A549 treated with AZD9567 at 1 μM for 4 hours (cell line): ENCODE data around the gene RBM26. TPM values are rescaled to one million over a fixed set of nuclear protein-coding genes. Genes with fewer than 3 reads are reported as not detected.

ENCODE experiments used
- total RNA-seq: library from RNA; stranded (reverse); fragments of 200-300 nt; extraction: Qiagen RNA extraction; gene quantifications from 5 replicates; pipeline ENCODE4 v1.2.3, GENCODE V29; 2022; ENCODE audit not compliant: insufficient read depth

RBM26 gene, protein sequence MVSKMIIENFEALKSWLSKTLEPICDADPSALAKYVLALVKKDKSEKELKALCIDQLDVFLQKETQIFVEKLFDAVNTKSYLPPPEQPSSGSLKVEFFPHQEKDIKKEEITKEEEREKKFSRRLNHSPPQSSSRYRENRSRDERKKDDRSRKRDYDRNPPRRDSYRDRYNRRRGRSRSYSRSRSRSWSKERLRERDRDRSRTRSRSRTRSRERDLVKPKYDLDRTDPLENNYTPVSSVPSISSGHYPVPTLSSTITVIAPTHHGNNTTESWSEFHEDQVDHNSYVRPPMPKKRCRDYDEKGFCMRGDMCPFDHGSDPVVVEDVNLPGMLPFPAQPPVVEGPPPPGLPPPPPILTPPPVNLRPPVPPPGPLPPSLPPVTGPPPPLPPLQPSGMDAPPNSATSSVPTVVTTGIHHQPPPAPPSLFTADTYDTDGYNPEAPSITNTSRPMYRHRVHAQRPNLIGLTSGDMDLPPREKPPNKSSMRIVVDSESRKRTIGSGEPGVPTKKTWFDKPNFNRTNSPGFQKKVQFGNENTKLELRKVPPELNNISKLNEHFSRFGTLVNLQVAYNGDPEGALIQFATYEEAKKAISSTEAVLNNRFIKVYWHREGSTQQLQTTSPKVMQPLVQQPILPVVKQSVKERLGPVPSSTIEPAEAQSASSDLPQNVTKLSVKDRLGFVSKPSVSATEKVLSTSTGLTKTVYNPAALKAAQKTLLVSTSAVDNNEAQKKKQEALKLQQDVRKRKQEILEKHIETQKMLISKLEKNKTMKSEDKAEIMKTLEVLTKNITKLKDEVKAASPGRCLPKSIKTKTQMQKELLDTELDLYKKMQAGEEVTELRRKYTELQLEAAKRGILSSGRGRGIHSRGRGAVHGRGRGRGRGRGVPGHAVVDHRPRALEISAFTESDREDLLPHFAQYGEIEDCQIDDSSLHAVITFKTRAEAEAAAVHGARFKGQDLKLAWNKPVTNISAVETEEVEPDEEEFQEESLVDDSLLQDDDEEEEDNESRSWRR
- 16.9 to 27.3 TPM (median 21.6 TPM) in 5 replicates for total RNA-seq

DNA sequence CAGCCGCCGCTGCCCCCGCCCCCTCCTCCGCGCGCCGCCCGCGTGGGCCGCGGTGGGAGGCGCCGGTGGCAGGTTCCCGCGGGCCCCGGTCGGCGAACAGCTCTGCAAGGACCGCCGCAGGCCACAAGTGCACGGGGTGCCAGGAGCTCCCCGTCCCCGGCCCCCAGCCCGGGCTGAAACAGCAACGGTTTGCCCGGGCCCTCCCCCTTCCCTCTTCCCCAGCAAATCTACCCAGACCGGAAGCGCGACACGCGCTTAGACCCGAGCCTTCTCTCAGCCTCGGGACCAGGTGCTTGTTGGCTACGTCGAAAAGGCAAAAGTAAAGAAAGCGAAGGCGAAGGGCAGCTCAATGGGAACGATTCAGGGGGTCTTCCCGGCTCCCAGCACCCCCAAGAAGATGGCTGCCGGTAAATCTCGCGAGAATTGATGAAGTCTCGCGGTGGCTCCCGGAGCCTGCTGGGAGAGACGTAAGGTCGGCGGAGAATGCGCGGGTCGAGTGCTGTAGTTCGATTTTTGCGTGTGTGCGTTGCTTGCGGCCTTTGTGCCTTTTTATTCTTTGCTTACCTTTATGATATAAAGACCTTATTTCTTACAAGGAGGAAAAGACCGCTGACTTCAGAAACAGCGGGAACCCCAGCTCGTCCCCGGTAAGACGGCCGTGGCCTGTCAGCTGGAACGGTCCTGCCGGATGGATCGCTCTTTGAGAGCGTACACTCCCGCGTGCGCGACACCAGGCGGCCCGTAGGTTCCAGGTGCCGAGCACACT lies at the start of gene RBM26:
RBM26 (minus strand) TSS at position 425 of the 766 bp plus-strand sequence. CDS start 481 bp downstream, outside the sequence.

Other genes starting within 250 kb of the RBM26 start
- gene NDFIP2, start 74.9 kb upstream of the RBM26 start, total RNA-seq, result 12.0 to 21.9 TPM (median 21.4 TPM) in 5 replicates